Stomach smooth muscle (tissue), 2 donors: Measurements from ENCODE around the gene KLHL3.

Experiments
- H3K27ac ChIP-seq: one replicate; pipeline ENCODE4 v1.7.0; 2013; ENCODE audit warnings: mild to moderate bottlenecking, low read length, inconsistent platforms
- H3K27me3 ChIP-seq, 2 donors: one replicate each; pipeline ENCODE4 v1.7.0; 2013; ENCODE audit warnings: low read length in 2 of 2; ENCODE audit not compliant: insufficient read depth in 2 of 2, control insufficient read depth in 1 of 2
- H3K36me3 ChIP-seq, 2 donors: one replicate each; pipeline ENCODE4 v1.7.0; 2013; ENCODE audit warnings: low read length in 2 of 2; ENCODE audit not compliant: control insufficient read depth in 2 of 2, insufficient read depth in 2 of 2
- H3K4me1 ChIP-seq: one replicate; pipeline ENCODE4 v1.7.0; 2013; ENCODE audit warnings: low read length; ENCODE audit not compliant: control insufficient read depth, insufficient read depth
- H3K4me3 ChIP-seq, 2 donors: one replicate each; pipeline ENCODE4 v1.7.0; 2013; ENCODE audit warnings: low read length in 2 of 2
- H3K9ac ChIP-seq, 2 donors: one replicate each; pipeline ENCODE4 v1.7.0; 2013; ENCODE audit warnings: low read length in 2 of 2, mild to moderate bottlenecking in 1 of 2
- H3K9me3 ChIP-seq, 2 donors: one replicate each; pipeline ENCODE4 v1.7.0; 2013; ENCODE audit warnings: low read length in 2 of 2; ENCODE audit not compliant: control insufficient read depth in 2 of 2
- donor health status: healthy.
- donor health status: Pancreatic carcinoma.

The KLHL3 gene

GRCh38 chr5:137689306-137689705 is 46.6 kb downstream of the KLHL3 start:
- Histone ChIP-seq H3K4me1 (no peaks in the 10 kb centered on the region), H3K9ac (no peak overlapping the region), H3K4me3 (no peak overlapping the region), H3K9me3 (no peaks in the 10 kb centered on the region), H3K27ac (no peak overlapping the region), H3K27me3 (no peaks in the 10 kb centered on the region), H3K36me3 (no peaks in the 10 kb centered on the region)

- H3K27me3 ChIP-seq = no peaks in the 10 kb centered on the region
- no peak overlapping the region for H3K4me3 ChIP-seq
- no peak overlapping the region for H3K9ac ChIP-seq
- no peaks in the 10 kb centered on the region for H3K9me3 ChIP-seq
- H3K36me3 ChIP-seq = no peaks in the 10 kb centered on the region
- H3K4me1 ChIP-seq = no peaks in the 10 kb centered on the region
- H3K27ac ChIP-seq = no peak overlapping the region
These were observed 47.6 kb downstream of the KLHL3 start for GRCh38 chr5:137688210-137688840.

GRCh38 chr5:137684761-137685160 is 51.1 kb downstream of the KLHL3 start:
- Histone ChIP-seq H3K4me3 (no peak overlapping the region), H3K9ac (no peak overlapping the region), H3K4me1 (no peaks in the 10 kb centered on the region), H3K27me3 (no peaks in the 10 kb centered on the region), H3K27ac (no peak overlapping the region), H3K36me3 (no peaks in the 10 kb centered on the region), H3K9me3 (no peaks in the 10 kb centered on the region)

GRCh38 chr5:137681191-137681590 is 54.7 kb downstream of the KLHL3 start:
- no peak overlapping the region for H3K9ac ChIP-seq
- no peaks in the 10 kb centered on the region for H3K36me3 ChIP-seq
- H3K9me3 ChIP-seq = no peaks in the 10 kb centered on the region
- no peak overlapping the region for H3K4me3 ChIP-seq
- no peaks in the 10 kb centered on the region for H3K27me3 ChIP-seq
- no peak overlapping the region for H3K27ac ChIP-seq
- H3K4me1 ChIP-seq = no peaks in the 10 kb centered on the region

- Histone ChIP-seq H3K9ac (no peak overlapping the region), H3K36me3 (no peaks in the 10 kb centered on the region), H3K4me1 (no peaks in the 10 kb centered on the region), H3K9me3 (no peaks in the 10 kb centered on the region), H3K27ac (no peak overlapping the region), H3K27me3 (no peaks in the 10 kb centered on the region), H3K4me3 (no peak overlapping the region)
These were observed 56.0 kb downstream of the KLHL3 start for GRCh38 chr5:137679910-137680309.

GRCh38 chr5:137679195-137679594 is 56.7 kb downstream of the KLHL3 start:
- Histone ChIP-seq H3K4me1 (no peaks in the 10 kb centered on the region), H3K9ac (no peak overlapping the region), H3K36me3 (no peaks in the 10 kb centered on the region), H3K27ac (no peak overlapping the region), H3K27me3 (no peaks in the 10 kb centered on the region), H3K9me3 (no peaks in the 10 kb centered on the region), H3K4me3 (no peak overlapping the region)

GRCh38 chr5:137672881-137673280 is 63.0 kb downstream of the KLHL3 start:
- Histone ChIP-seq H3K27me3 (no peaks in the 10 kb centered on the region), H3K9ac (no peak overlapping the region), H3K4me3 (no peak overlapping the region), H3K4me1 (no peaks in the 10 kb centered on the region), H3K9me3 (no peaks in the 10 kb centered on the region), H3K36me3 (no peaks in the 10 kb centered on the region), H3K27ac (no peak overlapping the region)

- Histone ChIP-seq H3K27me3 (no peaks in the 10 kb centered on the region), H3K4me1 (no peaks in the 10 kb centered on the region), H3K9me3 (no peaks in the 10 kb centered on the region), H3K4me3 (no peak overlapping the region), H3K27ac (no peak overlapping the region), H3K36me3 (no peaks in the 10 kb centered on the region), H3K9ac (no peak overlapping the region)
These were observed 63.9 kb downstream of the KLHL3 start for GRCh38 chr5:137672001-137672400.

- Histone ChIP-seq H3K4me1 (no peaks in the 10 kb centered on the region), H3K36me3 (no peaks in the 10 kb centered on the region), H3K9ac (no peak overlapping the region), H3K4me3 (no peak overlapping the region), H3K9me3 (no peaks in the 10 kb centered on the region), H3K27ac (no peak overlapping the region), H3K27me3 (no peaks in the 10 kb centered on the region)
These were observed 66.1 kb downstream of the KLHL3 start for GRCh38 chr5:137669811-137670210.

GRCh38 chr5:137668637-137669036 is 67.3 kb downstream of the KLHL3 start:
- Histone ChIP-seq H3K27me3 (no peaks in the 10 kb centered on the region), H3K4me3 (no peak overlapping the region), H3K9me3 (no peaks in the 10 kb centered on the region), H3K4me1 (no peaks in the 10 kb centered on the region), H3K36me3 (no peaks in the 10 kb centered on the region), H3K27ac (no peak overlapping the region), H3K9ac (no peak overlapping the region)

GRCh38 chr5:137667341-137667740 is 68.5 kb downstream of the KLHL3 start:
- Histone ChIP-seq H3K36me3 (no peaks in the 10 kb centered on the region), H3K27ac (no peak overlapping the region), H3K27me3 (no peaks in the 10 kb centered on the region), H3K9me3 (no peaks in the 10 kb centered on the region), H3K9ac (no peak overlapping the region), H3K4me1 (no peaks in the 10 kb centered on the region), H3K4me3 (no peak overlapping the region)
